Measurements from ENCODE around the gene LRRC10. TPM values are rescaled to one million over a fixed set of nuclear protein-coding genes. Genes with fewer than 3 reads are reported as not detected.

Gene LRRC10
- total and polyA plus RNA-seq, 10 of the 15 experiments (the other 5 are each of a cell fraction or from before 2014, with no cell fraction given), result not detected

- TF ChIP-seq LARP7 (IDR thresholded peaks at IDR 0.05) (no peak), ASH2L (IDR thresholded peaks at IDR 0.05; ENCODE audit: borderline replicate concordance, low read depth) (no peak), HDAC6 (IDR thresholded peaks at IDR 0.05; ENCODE audit: unreplicated experiment) (no peak), SMAD1 (IDR thresholded peaks at IDR 0.05; ENCODE audit: low read depth, partially characterized antibody) (no peak), YBX1 (IDR thresholded peaks at IDR 0.05) (no peak), PRDM15 (CRISPR knock-in tag; IDR thresholded peaks at IDR 0.05) (no peak), EED (IDR thresholded peaks at IDR 0.05; ENCODE audit: low read depth) (no peak), POLR2AphosphoS2 (IDR thresholded peaks at IDR 0.05; ENCODE audit: low read depth, low read length) (no peak), BCL3 (IDR thresholded peaks at IDR 0.05; ENCODE audit: borderline replicate concordance, insufficient read depth, low read depth, low read length, poor library complexity, severe bottlenecking) (no peak), RFX5 (IDR thresholded peaks at IDR 0.05; ENCODE audit: low read depth, low read length) (no peak), ZNF384 (IDR thresholded peaks at IDR 0.05; ENCODE audit: borderline replicate concordance, low read depth, low read length) (no peak), IRF4 (IDR thresholded peaks at IDR 0.05; ENCODE audit: low read depth, low read length) (no peak), NFXL1 (IDR thresholded peaks at IDR 0.05; ENCODE audit: borderline replicate concordance) (no peak), SPI1 (IDR thresholded peaks at IDR 0.05; ENCODE audit: borderline replicate concordance, insufficient read depth, low read depth, low read length) (no peak), SRF (IDR thresholded peaks at IDR 0.05; ENCODE audit: low read depth in 2 of 2, low read length in 2 of 2) (no peak), RAD21 (IDR thresholded peaks at IDR 0.05; ENCODE audit: insufficient read depth, low read depth, low read length) (no peak), CBX5 (IDR thresholded peaks at IDR 0.05; ENCODE audit: low read depth) (no peak), HDAC2 (IDR thresholded peaks at IDR 0.05) (no peak)
- no peaks in the 10 kb centered on the region for H4K20me1 ChIP-seq (ENCODE audit: control insufficient read depth, insufficient read depth)
- H3K79me2 ChIP-seq (ENCODE audit: control insufficient read depth, insufficient read depth, low read length), result peaks cover 22% of the 10 kb centered on the region
- ATAC-seq (no peak), DNase-seq (ENCODE audit: low read depth, low spot score) (no peak), FAIRE-seq (no peak)
- no peak overlapping the region for H3K27ac ChIP-seq (ENCODE audit: control insufficient read depth, insufficient read depth)
- H2AFZ ChIP-seq (ENCODE audit: control insufficient read depth, low read depth, low read length), result no peak overlapping the region
- no peaks in the 10 kb centered on the region for H3K27me3 ChIP-seq (replicated peaks in 1 of 2; ENCODE audit: control insufficient read depth in 2 of 2, insufficient read depth in 2 of 2, low read length in 1 of 2)
- H3K4me1 ChIP-seq (ENCODE audit: control insufficient read depth, insufficient read depth, low read length), result peaks cover 4% of the 10 kb centered on the region; the same call in 1 of the 2 replicates
- peaks cover 0 to 10% of the 10 kb centered on the region in 2 experiments; a peak in 3 of 4 replicates for H3K36me3 ChIP-seq (ENCODE audit: control insufficient read depth in 2 of 2, insufficient read depth in 2 of 2, low read length in 1 of 2)
- no peaks in the 10 kb centered on the region for H3K9me3 ChIP-seq (replicated peaks; ENCODE audit: control insufficient read depth, insufficient read depth, low read length)
- no peak overlapping the region for H3K9ac ChIP-seq (ENCODE audit: control insufficient read depth, insufficient read depth, low read length)
- ChIA-PET POLR2A (interaction anchor here (1.4 kb wide), 1 partner anchor 11 kb away, joined by 4 read pairs; no protein-coding TSS in a partner anchor), SMC1A (ENCODE audit: uncharacterized antibody, unreplicated experiment) (interaction anchor here (5.1 kb wide), 1 partner anchor 12 kb away, joined by 30 read pairs; no protein-coding TSS in a partner anchor), CTCF (interaction anchor here (1.3 to 3.2 kb wide), 4 partner anchors 11 to 225 kb away, joined by 4 to 14 read pairs (median 4); no protein-coding TSS in a partner anchor), RAD21 (ENCODE audit: unreplicated experiment) (interaction anchor here (1.3 kb wide), 1 partner anchor 12 kb away, joined by 3 read pairs; no protein-coding TSS in a partner anchor)
- in situ Hi-C loops (cut with MboI), result no loop called here
- BruUV-seq (replicated peaks), result no TSS peak
- H3K4me2 ChIP-seq (ENCODE audit: control insufficient read depth, insufficient read depth), result no peak overlapping the region
- H3K4me3 ChIP-seq, result no peak overlapping the region
- intact Hi-C loops (cut with micrococcal nuclease; ENCODE audit: unreplicated experiment), result no loop called here
Observed at GRCh38 chr12:69583203-69583602, 27.5 kb downstream of the LRRC10 start.

All from GM12878 (cell line).